ENCODE data around the gene UPK3A. TPM values are rescaled to one million over a fixed set of nuclear protein-coding genes. Genes with fewer than 3 reads are reported as not detected.
A peak's percentile ranks its signal among the peaks of the same experiment; 100 is the strongest.

Gene UPK3A
- total RNA-seq, 1 donor from 2014 or later, result 1.4 TPM

- Mint-ChIP-seq H3K36me3 (ENCODE audit: low read depth) (peaks cover 14% of the 10 kb centered on the region), H3K27me3 (no peaks in the 10 kb centered on the region), H3K4me1 (peaks cover 60% of the 10 kb centered on the region), H3K4me3 (peak within 1 kb of the TSS; percentile 87), H3K27ac (peak within 1 kb of the TSS; percentile 88), H3K9me3 (no peaks in the 10 kb centered on the region)
- no peak for TF ChIP-seq CTCF (IDR thresholded peaks at IDR 0.05)
- intact Hi-C loops (cut with micrococcal nuclease), result loop anchor here (1.0 to 2.0 kb wide), 3 partner anchors 22 to 78 kb away; partner anchors contain the start of genes FAM118A and NUP50
- DNase-seq, result peak; percentile 71
- ATAC-seq (ENCODE audit: low read depth), result peak; percentile 69
- ChIA-PET CTCF (no interaction called here), POLR2A (no interaction called here)
These were observed 43.7 kb upstream of the UPK3A start, which contains the start of gene KIAA0930 for GRCh38 chr22:45240810-45241631. Gene KIAA0930 (minus strand): TSS chr22:45240894. CDS start chr22:45240703, 191 bp downstream.

GRCh38 chr22:45242778-45243191 is 42.0 kb upstream of the UPK3A start:
- no peak for TF ChIP-seq CTCF (IDR thresholded peaks at IDR 0.05)
- ATAC-seq (ENCODE audit: low read depth) (no peak), DNase-seq (no peak)
- intact Hi-C loops (cut with micrococcal nuclease), result no loop called here
- Mint-ChIP-seq H3K36me3 (ENCODE audit: low read depth) (peaks cover 9% of the 10 kb centered on the region), H3K4me1 (peaks cover 53% of the 10 kb centered on the region), H3K27ac (no peak overlapping the region), H3K4me3 (peak overlapping the region; percentile 56), H3K9me3 (no peaks in the 10 kb centered on the region), H3K27me3 (no peaks in the 10 kb centered on the region)
- POLR2A ChIA-PET, result no interaction called here
- CTCF ChIA-PET, result no interaction called here

- ATAC-seq (ENCODE audit: low read depth), result no peak
- Mint-ChIP-seq H3K9me3 (no peaks in the 10 kb centered on the region), H3K27ac (no peak overlapping the region), H3K4me3 (no peak overlapping the region), H3K4me1 (peaks cover 47% of the 10 kb centered on the region), H3K36me3 (ENCODE audit: low read depth) (no peaks in the 10 kb centered on the region), H3K27me3 (no peaks in the 10 kb centered on the region)
- ChIA-PET CTCF (interaction anchor here (1.3 kb wide), 1 partner anchor 8 kb away, joined by 4 read pairs; no protein-coding TSS in a partner anchor), POLR2A (no interaction called here)
- intact Hi-C loops (cut with micrococcal nuclease), result no loop called here
- DNase-seq, result no peak
- TF ChIP-seq CTCF (IDR thresholded peaks at IDR 0.05), result no peak
These were observed 39.8 kb upstream of the UPK3A start for GRCh38 chr22:45244916-45245315.

- Mint-ChIP-seq H3K4me1 (peaks cover 43% of the 10 kb centered on the region), H3K27me3 (no peaks in the 10 kb centered on the region), H3K36me3 (ENCODE audit: low read depth) (no peaks in the 10 kb centered on the region), H3K4me3 (peak overlapping the region; percentile 17), H3K9me3 (no peaks in the 10 kb centered on the region), H3K27ac (peak overlapping the region; percentile 87)
- intact Hi-C loops (cut with micrococcal nuclease), result loop anchor here (1.0 kb wide), 1 partner anchor 17 kb away; no protein-coding TSS in a partner anchor
- TF ChIP-seq CTCF (IDR thresholded peaks at IDR 0.05), result no peak
- ATAC-seq (ENCODE audit: low read depth), result peak; percentile 53
- ChIA-PET POLR2A (interaction anchor here (0.5 to 2.3 kb wide), 8 partner anchors 9 to 288 kb away, joined by 3 to 10 read pairs (median 5); partner anchors contain the start of gene FAM118A), CTCF (interaction anchor here (1.3 kb wide), 1 partner anchor 10 kb away, joined by 4 read pairs; no protein-coding TSS in a partner anchor)
- no peak for DNase-seq
These were observed 38.4 kb upstream of the UPK3A start for GRCh38 chr22:45246060-45246985.
